Bronchial epithelial cell (primary cell): ENCODE data around the gene USP14. TPM values are rescaled to one million over a fixed set of nuclear protein-coding genes. Genes with fewer than 3 reads are reported as not detected.
"Not testable (repeated sequence)": the region's sequence is repeated elsewhere in the genome, so short reads cannot be mapped to it uniquely, and the experiment has no call there.

ENCODE experiments used
- DNase-seq: peaks from one replicate; pipeline ENCODE4 v3.0.0-alpha.2; 2010; ENCODE audit warnings: low read depth
- FAIRE-seq: peaks from 2 replicates; lab custom pipeline; 2011; peaks lifted over from hg19 to GRCh38; lab: Jason Lieb, UNC
- H3K27me3 ChIP-seq: 2 replicates; pipeline ENCODE4 v1.5.1; 2011; ENCODE audit warnings: low read length; ENCODE audit not compliant: control insufficient read depth, insufficient read depth
- H3K36me3 ChIP-seq: 2 replicates; pipeline ENCODE4 v1.5.1; 2011; ENCODE audit warnings: low read length; ENCODE audit not compliant: control insufficient read depth, insufficient read depth
- H3K4me3 ChIP-seq: 2 replicates; pipeline ENCODE4 v1.5.1; 2011; ENCODE audit warnings: mild to moderate bottlenecking, low read depth, low read length, control low read depth
- total RNA-seq: library from RNA; depleted of rRNA; stranded (reverse); fragments of >200 nt; gene quantifications from 2 replicates; pipeline ENCODE4 v1.2.1, GENCODE V29; 2014
- TF ChIP-seq, protein P1 (sequence below): IDR thresholded peaks from 2 replicates; pipeline ENCODE4 v1.5.1; 2011; ENCODE audit warnings: mild to moderate bottlenecking, moderate library complexity, low read length, control low read depth, inconsistent platforms; ENCODE audit not compliant: insufficient read depth, severe bottlenecking

USP14 gene
- total RNA-seq, 1 donor from 2014 or later, result 20.8 TPM

- DNase-seq (no peak), FAIRE-seq (no peak)
- H3K27me3 ChIP-seq, result no peaks in the 10 kb centered on the region
- H3K36me3 ChIP-seq, result no peaks in the 10 kb centered on the region
- TF ChIP-seq, protein P1, sequence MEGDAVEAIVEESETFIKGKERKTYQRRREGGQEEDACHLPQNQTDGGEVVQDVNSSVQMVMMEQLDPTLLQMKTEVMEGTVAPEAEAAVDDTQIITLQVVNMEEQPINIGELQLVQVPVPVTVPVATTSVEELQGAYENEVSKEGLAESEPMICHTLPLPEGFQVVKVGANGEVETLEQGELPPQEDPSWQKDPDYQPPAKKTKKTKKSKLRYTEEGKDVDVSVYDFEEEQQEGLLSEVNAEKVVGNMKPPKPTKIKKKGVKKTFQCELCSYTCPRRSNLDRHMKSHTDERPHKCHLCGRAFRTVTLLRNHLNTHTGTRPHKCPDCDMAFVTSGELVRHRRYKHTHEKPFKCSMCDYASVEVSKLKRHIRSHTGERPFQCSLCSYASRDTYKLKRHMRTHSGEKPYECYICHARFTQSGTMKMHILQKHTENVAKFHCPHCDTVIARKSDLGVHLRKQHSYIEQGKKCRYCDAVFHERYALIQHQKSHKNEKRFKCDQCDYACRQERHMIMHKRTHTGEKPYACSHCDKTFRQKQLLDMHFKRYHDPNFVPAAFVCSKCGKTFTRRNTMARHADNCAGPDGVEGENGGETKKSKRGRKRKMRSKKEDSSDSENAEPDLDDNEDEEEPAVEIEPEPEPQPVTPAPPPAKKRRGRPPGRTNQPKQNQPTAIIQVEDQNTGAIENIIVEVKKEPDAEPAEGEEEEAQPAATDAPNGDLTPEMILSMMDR, result no peak
- no peak overlapping the region for H3K4me3 ChIP-seq
Measured at GRCh38 chr18:135045-135444, 23.3 kb upstream of the USP14 start.

- Histone ChIP-seq H3K27me3 (no peaks in the 10 kb centered on the region), H3K36me3 (no peaks in the 10 kb centered on the region), H3K4me3 (no peak overlapping the region)
- TF ChIP-seq, protein P1, result no peak
- DNase-seq (no peak), FAIRE-seq (no peak)
Measured at GRCh38 chr18:136433-136832, 21.9 kb upstream of the USP14 start.

DNA sequence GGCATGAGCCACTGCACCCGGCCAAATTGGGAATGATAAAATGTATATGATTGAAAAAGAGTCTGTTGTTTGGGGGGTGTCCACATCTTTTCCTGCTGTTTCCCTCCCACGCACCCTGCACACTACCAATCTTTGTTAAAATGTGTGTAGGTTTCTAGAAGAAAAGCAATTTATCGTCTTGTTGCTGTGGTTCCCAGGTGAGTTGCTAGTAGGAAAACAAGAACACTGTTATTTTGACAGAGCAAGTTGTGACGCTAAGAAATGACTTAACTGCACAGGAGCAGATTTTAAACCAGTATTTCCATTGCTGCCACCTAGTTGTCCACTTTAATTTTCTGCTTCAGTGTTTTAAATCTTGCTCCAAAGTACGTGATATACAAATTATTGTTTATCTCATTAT, 21.0 kb upstream of the USP14 start:
- H3K36me3 ChIP-seq, result no peaks in the 10 kb centered on the region
- DNase-seq (no peak), FAIRE-seq (no peak)
- TF ChIP-seq, protein P1, result no peak
- no peaks in the 10 kb centered on the region for H3K27me3 ChIP-seq
- no peak overlapping the region for H3K4me3 ChIP-seq

DNA sequence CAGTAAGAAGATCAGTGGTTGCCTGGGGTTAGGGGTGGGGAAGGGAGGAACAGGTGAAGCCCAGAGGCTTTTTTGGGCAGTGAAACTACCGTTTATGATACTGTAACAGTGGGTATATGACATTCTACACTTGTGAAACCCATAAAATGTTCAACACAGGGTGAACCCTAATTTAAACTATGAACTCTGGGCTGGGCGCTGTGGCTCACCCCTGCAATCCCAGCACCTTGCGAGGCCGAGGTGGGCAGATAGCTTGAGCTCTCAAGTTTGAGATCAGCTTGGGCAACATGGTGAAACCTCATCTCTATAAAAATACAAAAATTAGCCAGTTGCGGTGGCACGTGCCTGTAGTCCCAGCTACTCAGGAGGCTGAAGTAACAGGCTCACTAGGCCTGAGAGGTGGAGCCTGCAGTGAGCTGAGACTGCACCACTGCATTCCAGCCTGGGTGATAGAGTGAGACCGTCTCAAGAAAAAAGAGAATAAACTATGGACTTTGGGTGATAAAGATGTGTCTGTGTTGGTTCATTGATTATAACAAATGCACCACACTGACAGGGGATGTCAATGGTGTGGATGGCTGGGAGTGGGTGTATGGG, 17.6 kb upstream of the USP14 start:
- Histone ChIP-seq H3K36me3 (no peaks in the 10 kb centered on the region), H3K27me3 (no peaks in the 10 kb centered on the region), H3K4me3 (no peak overlapping the region)
- FAIRE-seq (no peak), DNase-seq (no peak)
- TF ChIP-seq, protein P1, result no peak

DNA sequence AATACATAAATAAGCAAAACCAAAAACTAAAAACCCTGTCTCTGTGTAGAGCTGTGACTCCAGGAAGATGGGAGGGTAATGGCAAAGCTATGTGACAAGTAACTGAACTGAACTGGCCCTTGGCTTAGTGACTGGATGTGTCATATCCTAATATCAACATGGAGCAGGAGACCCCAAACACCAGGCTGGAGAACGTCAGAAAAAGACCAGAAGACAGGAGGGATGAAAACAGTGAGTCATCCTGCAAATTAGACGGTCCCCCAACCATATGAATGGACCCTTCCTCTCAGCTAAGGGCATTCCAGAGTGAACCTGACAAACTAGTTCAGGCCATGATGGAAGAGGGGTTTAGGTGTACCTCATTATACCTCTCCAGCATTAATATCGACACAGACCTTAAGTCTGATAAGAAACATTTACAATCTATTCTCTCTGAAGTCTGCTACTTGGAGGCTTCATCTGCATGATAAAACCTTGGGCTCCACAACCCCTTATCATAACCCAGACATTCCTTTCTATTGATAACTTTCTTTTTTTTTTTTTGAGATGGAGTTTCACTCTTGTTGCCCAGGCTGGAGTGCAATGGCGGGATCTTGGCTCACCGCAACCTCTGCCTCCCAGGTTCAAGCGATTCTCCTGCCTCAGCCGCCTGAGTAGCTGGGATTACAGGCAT, 15.6 kb upstream of the USP14 start:
- not testable (repeated sequence) for DNase-seq, H3K27me3 ChIP-seq, H3K36me3 ChIP-seq, FAIRE-seq, H3K4me3 ChIP-seq

- no peaks in the 10 kb centered on the region for H3K27me3 ChIP-seq
- DNase-seq (no peak), FAIRE-seq (no peak)
- TF ChIP-seq, protein P1, result no peak
- H3K36me3 ChIP-seq, result no peaks in the 10 kb centered on the region
- no peak overlapping the region for H3K4me3 ChIP-seq
Measured at GRCh38 chr18:148841-149240, 9.5 kb upstream of the USP14 start.
